ENCODE data around the gene SUMO1.
"Not testable (repeated sequence)": the region's sequence is repeated elsewhere in the genome, so short reads cannot be mapped to it uniquely, and the experiment has no call there.

Gene SUMO1

DNA sequence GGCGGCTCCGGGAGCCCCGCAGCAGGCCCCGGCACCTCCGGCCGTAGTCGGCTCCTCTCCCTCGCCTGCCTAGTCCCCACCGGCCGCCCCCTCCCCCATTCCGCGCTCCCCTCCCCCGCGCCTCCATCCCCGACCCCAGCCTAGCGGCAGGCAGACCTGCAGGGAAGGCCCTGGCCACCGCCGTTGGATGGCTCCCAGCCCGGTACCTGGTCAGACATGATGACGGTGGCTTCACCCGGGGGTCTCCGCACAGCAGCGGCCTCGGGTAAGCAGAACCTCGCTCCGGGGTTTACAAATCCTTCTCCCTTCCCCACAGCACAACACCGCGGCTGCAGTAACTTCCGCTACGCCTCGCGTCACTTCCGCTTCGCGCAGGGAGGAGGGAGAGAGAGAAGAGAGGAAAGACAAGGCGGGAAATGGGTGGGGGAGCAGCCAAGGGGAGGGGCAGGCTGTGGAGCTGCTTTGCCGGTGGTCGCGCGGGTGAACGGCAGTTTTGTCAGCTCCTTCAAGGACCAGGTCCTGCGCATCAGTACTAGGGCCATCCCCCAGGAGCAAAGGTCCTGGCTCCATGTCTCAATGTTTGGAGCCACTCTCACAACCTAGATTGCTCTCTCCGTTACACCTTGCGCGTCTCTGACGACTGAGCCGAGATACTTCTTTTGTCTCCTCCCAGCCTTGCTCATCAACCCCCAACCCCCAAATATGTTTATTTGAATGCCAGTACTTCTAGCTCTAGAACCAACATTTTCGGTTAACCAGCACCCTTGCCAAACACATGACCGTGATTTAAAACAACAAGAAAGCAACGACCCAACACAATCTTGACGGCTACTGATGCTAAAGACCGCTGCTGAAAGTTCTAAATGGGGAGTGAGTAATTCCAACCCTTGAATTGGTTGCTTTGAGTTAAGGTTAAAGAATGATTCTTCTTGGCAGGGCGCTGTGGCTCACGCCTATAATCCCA, at the start of gene SUMO1:
Gene SUMO1, minus strand, starts transcription at position 364 of the 964 bp plus-strand sequence. Its CDS starts 146 bp downstream, at position 218.
- TF ChIP-seq, protein P1, sequence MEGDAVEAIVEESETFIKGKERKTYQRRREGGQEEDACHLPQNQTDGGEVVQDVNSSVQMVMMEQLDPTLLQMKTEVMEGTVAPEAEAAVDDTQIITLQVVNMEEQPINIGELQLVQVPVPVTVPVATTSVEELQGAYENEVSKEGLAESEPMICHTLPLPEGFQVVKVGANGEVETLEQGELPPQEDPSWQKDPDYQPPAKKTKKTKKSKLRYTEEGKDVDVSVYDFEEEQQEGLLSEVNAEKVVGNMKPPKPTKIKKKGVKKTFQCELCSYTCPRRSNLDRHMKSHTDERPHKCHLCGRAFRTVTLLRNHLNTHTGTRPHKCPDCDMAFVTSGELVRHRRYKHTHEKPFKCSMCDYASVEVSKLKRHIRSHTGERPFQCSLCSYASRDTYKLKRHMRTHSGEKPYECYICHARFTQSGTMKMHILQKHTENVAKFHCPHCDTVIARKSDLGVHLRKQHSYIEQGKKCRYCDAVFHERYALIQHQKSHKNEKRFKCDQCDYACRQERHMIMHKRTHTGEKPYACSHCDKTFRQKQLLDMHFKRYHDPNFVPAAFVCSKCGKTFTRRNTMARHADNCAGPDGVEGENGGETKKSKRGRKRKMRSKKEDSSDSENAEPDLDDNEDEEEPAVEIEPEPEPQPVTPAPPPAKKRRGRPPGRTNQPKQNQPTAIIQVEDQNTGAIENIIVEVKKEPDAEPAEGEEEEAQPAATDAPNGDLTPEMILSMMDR (IDR thresholded peaks at IDR 0.05; ENCODE audit: insufficient read depth, low read length, poor library complexity, severe bottlenecking) = no peak
- Histone ChIP-seq H3K27me3 (replicated peaks; ENCODE audit: control insufficient read depth, insufficient read depth, low read length) (no peaks in the 10 kb centered on the region), H3K36me3 (ENCODE audit: control insufficient read depth, insufficient read depth, low read length) (no peaks in the 10 kb centered on the region), H3K4me3 (replicated peaks; ENCODE audit: low read depth, low read length) (peak within 1 kb of the TSS; percentile 94)
- peak; percentile 88 for DNase-seq (ENCODE audit: extremely low read depth, insufficient read length)

DNA sequence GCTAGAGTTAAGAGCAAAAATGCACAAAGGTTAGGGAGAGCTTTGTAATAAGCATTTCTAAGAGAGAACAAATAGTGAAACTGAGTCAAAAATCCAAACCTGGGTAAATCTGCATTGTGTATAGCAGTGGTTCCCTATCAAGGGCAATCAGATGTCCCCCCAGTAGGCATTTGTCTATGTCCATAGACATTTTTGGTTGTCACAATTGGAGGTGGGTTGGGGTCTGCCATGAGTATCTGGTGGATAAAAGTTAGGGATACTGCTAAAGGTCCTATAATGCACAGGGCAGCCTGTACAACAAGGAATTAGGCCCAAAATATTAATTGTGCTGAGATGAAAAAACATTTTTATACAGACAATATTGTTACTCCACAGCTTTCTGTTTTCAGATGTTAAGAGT, 48.2 kb upstream of the SUMO1 start:
- DNase-seq (ENCODE audit: extremely low read depth, insufficient read length) = no peak
- TF ChIP-seq, protein P1 (IDR thresholded peaks at IDR 0.05; ENCODE audit: insufficient read depth, low read length, poor library complexity, severe bottlenecking) = no peak
- Histone ChIP-seq H3K4me3 (replicated peaks; ENCODE audit: low read depth, low read length) (no peak overlapping the region), H3K27me3 (replicated peaks; ENCODE audit: control insufficient read depth, insufficient read depth, low read length) (no peaks in the 10 kb centered on the region), H3K36me3 (ENCODE audit: control insufficient read depth, insufficient read depth, low read length) (peaks cover 7% of the 10 kb centered on the region)

DNA sequence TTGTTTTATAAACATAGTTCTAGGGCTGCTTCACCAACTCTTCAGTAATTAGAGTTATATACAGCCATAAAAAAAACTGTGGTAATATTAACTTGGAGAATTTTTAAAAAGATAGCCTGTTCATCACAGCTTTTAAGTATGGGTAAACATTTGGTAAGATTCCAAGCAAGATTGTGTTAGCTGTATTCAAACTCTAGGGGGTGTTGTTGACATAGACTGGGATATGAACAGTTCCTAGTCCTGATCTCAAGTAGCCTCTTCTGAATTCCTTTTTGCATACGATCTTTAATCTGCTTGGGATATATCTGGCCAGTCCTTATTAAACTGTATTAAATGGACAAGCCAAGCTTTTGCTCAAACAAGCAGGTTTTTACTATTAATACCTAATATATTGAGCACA, 40.5 kb upstream of the SUMO1 start:
- peaks cover 7% of the 10 kb centered on the region for H3K36me3 ChIP-seq (ENCODE audit: control insufficient read depth, insufficient read depth, low read length)
- TF ChIP-seq, protein P1 (IDR thresholded peaks at IDR 0.05; ENCODE audit: insufficient read depth, low read length, poor library complexity, severe bottlenecking) = peak; percentile 41
- H3K27me3 ChIP-seq (replicated peaks; ENCODE audit: control insufficient read depth, insufficient read depth, low read length) = no peaks in the 10 kb centered on the region
- H3K4me3 ChIP-seq (replicated peaks; ENCODE audit: low read depth, low read length) = no peak overlapping the region
- no peak for DNase-seq (ENCODE audit: extremely low read depth, insufficient read length)

DNA sequence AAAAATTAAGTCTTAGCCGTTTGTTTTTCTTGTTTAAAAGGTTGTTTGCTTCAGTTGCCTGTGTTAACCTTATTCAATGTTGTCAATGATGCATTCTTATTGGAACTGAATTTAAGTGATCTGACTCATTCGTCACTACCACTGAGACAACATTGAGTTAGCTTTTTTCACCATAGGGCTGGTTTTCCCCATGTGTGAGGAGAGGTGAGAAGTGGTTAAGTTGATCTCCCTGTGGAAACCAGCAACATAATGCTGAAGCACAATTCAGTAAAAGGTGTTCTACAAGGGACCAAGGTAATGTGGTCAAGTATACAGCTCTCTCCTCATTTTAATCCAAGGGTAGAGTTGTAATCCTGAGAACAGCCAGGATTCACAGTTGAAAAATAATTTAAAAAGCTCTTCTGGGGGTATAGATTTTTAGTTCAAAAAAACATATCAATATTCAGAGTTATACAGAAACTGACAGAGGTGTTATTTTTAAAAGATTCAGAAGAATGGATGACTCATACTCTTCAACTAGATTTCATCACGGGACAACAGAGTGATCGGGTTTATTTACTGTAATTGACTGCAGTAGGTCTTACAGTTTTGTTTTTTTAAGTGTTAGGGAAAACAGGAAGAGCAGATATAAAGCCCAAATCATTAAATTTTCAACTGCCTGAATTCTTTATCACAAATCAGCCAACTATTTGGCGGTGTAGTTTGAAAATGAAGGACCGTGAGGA, 39.8 kb upstream of the SUMO1 start:
- no peaks in the 10 kb centered on the region for H3K27me3 ChIP-seq (replicated peaks; ENCODE audit: control insufficient read depth, insufficient read depth, low read length)
- peaks cover 7% of the 10 kb centered on the region for H3K36me3 ChIP-seq (ENCODE audit: control insufficient read depth, insufficient read depth, low read length)
- DNase-seq (ENCODE audit: extremely low read depth, insufficient read length) = no peak
- H3K4me3 ChIP-seq (replicated peaks; ENCODE audit: low read depth, low read length) = no peak overlapping the region
- TF ChIP-seq, protein P1 (IDR thresholded peaks at IDR 0.05; ENCODE audit: insufficient read depth, low read length, poor library complexity, severe bottlenecking) = no peak

DNA sequence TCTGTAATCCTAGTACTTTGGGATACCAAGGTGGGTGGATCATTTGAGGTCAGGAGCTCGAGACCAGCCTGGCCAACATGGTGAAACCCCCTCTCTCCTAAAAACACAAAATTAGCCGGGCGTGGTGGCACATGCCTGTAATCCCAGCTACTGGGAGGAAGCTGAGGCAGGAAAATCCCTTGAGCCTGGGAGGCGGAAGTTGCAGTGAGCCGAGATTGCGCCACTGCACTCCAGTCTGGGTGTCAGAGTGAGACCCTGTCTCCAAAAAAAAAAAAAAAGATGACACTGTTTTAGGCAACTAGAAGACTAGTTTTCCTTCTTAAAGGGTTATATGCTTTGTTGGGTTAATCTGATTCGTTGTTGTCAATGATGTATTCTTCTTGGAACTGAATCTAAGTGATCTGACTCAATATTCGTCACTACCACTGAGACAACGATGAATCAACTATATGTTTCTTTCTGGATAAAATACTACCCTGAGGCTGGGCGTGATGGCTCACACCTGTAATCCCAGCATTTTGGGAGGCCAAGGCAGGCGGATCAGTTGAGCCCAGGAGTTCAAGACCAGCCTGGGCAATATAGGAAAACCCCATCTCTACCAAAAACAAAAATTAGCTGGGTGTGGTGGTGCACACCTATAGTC, 37.8 kb upstream of the SUMO1 start:
- not testable (repeated sequence) for H3K27me3 ChIP-seq (replicated peaks; ENCODE audit: control insufficient read depth, insufficient read depth, low read length); DNase-seq (ENCODE audit: extremely low read depth, insufficient read length); H3K4me3 ChIP-seq (replicated peaks; ENCODE audit: low read depth, low read length); H3K36me3 ChIP-seq (ENCODE audit: control insufficient read depth, insufficient read depth, low read length)
